OCI-LY1 (cell line): Measurements from ENCODE around the gene CPXM1.

Source experiments
- H2AFZ ChIP-seq: fragments of 200-600 bp; sonication (generic), shearing (Covaris generic); 2 replicates; pipeline ENCODE4 v1.6.0; 2014; ENCODE audit warnings: antibody characterized with exemption, mild to moderate bottlenecking, low read length
- H3F3A ChIP-seq: fragments of 200-600 bp; sonication (generic), shearing (Covaris generic); 2 replicates; pipeline ENCODE4 v1.6.0; 2014; ENCODE audit warnings: mild to moderate bottlenecking, antibody characterized with exemption, low read length, moderate library complexity; ENCODE audit not compliant: insufficient read depth
- H3K27ac ChIP-seq: fragments of 200-600 bp; sonication (generic); 2 replicates; pipeline ENCODE4 v1.5.1; 2014; ENCODE audit warnings: low read length, mixed run types, mild to moderate bottlenecking, low read depth; ENCODE audit not compliant: poor library complexity, severe bottlenecking
- H3K27me3 ChIP-seq: fragments of 200-600 bp; sonication (generic); 2 replicates; pipeline ENCODE4 v1.6.0; 2014; ENCODE audit warnings: antibody characterized with exemption, mild to moderate bottlenecking, low read length, moderate library complexity; ENCODE audit not compliant: insufficient read depth
- H3K36me3 ChIP-seq: fragments of 200-600 bp; sonication (generic); 2 replicates; pipeline ENCODE4 v1.6.1; 2014; ENCODE audit warnings: mild to moderate bottlenecking, antibody characterized with exemption, low read length, moderate library complexity, mixed read lengths; ENCODE audit not compliant: insufficient read depth
- H3K4me1 ChIP-seq: fragments of 200-600 bp; sonication (generic); 2 replicates; pipeline ENCODE4 v1.5.1; 2014; ENCODE audit warnings: mild to moderate bottlenecking, low read length, moderate library complexity; ENCODE audit not compliant: insufficient read depth, severe bottlenecking
- H3K4me2 ChIP-seq: fragments of 200-600 bp; sonication (generic), shearing (Covaris generic); 2 replicates; pipeline ENCODE4 v1.6.1; 2014; ENCODE audit warnings: low read length
- H3K4me3 ChIP-seq: fragments of 200-600 bp; sonication (generic); 2 replicates; pipeline ENCODE4 v1.5.1; 2014; ENCODE audit warnings: low read length, low read depth, mild to moderate bottlenecking, mixed read lengths; ENCODE audit not compliant: poor library complexity, severe bottlenecking
- H3K79me2 ChIP-seq: fragments of 200-600 bp; shearing (Covaris generic); 2 replicates; pipeline ENCODE4 v1.6.1; 2016; ENCODE audit warnings: mixed run types, low read length, mixed read lengths; ENCODE audit not compliant: insufficient read depth
- H3K9ac ChIP-seq: fragments of 200-600 bp; sonication (generic), shearing (Covaris generic); 2 replicates; pipeline ENCODE4 v1.6.1; 2014; ENCODE audit warnings: mild to moderate bottlenecking, low read length, mixed read lengths
- H3K9me2 ChIP-seq: fragments of 200-600 bp; sonication (generic), shearing (Covaris generic); 2 replicates; pipeline ENCODE4 v1.6.1; 2014; ENCODE audit warnings: low read depth, mild to moderate bottlenecking, low read length, mixed read lengths
- H3K9me3 ChIP-seq: fragments of 200-600 bp; shearing (Covaris generic); 2 replicates; pipeline ENCODE4 v1.6.1; 2014; ENCODE audit warnings: low read length, mixed read lengths
- H4K20me1 ChIP-seq: fragments of 200-600 bp; sonication (generic), shearing (Covaris generic); 2 replicates; pipeline ENCODE4 v1.6.0; 2016; ENCODE audit warnings: mild to moderate bottlenecking, low read length; ENCODE audit not compliant: insufficient read depth
- EZH2 ChIP-seq: fragments of 200-600 bp; sonication (generic), shearing (Covaris generic); IDR thresholded peaks from 2 replicates; pipeline ENCODE4 v1.8.0; 2017; ENCODE audit warnings: borderline replicate concordance, mixed run types, mild to moderate bottlenecking, antibody characterized with exemption, low read length, moderate library complexity, mixed read lengths
- TF ChIP-seq, protein P1 (sequence below): fragments of 200-600 bp; sonication (generic), shearing (Covaris generic); IDR thresholded peaks from 2 replicates; pipeline ENCODE4 v1.5.1; 2017; ENCODE audit warnings: mild to moderate bottlenecking, antibody characterized with exemption, low read length, moderate library complexity, mixed read lengths

The CPXM1 gene

DNA sequence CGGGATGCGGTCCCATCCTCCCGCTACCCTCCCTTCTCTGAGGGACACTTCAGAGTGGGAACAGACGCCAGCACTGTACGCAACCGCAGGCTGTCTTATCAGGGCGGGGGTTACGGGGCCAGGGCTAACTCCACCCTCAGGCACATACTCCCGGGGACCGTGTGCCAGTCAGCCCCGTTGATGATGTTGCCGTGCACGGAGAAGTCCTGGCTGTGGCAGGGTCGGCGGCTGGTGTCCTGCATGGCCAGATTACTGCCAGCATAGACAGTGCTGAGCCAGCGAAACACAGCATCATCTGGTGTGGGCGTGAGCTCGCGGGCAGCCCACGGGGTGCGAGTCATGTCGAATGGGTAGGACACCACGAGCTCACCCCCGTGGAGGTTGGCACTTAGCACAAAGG is 5.0 kb downstream of the CPXM1 start:
- Histone ChIP-seq H3K79me2 (no peaks in the 10 kb centered on the region), H3K4me1 (no peaks in the 10 kb centered on the region), H3K4me3 (no peak overlapping the region), H4K20me1 (no peaks in the 10 kb centered on the region), H3K9me3 (no peaks in the 10 kb centered on the region), H3K4me2 (no peak overlapping the region), H3F3A (no peaks in the 10 kb centered on the region), H3K36me3 (no peaks in the 10 kb centered on the region), H2AFZ (no peak overlapping the region), H3K9ac (no peak overlapping the region), H3K9me2 (no peaks in the 10 kb centered on the region), H3K27ac (no peak overlapping the region), H3K27me3 (peaks cover 9% of the 10 kb centered on the region; the same call in 1 of the 2 replicates)
- no peak for TF ChIP-seq EZH2
- TF ChIP-seq, protein P1, sequence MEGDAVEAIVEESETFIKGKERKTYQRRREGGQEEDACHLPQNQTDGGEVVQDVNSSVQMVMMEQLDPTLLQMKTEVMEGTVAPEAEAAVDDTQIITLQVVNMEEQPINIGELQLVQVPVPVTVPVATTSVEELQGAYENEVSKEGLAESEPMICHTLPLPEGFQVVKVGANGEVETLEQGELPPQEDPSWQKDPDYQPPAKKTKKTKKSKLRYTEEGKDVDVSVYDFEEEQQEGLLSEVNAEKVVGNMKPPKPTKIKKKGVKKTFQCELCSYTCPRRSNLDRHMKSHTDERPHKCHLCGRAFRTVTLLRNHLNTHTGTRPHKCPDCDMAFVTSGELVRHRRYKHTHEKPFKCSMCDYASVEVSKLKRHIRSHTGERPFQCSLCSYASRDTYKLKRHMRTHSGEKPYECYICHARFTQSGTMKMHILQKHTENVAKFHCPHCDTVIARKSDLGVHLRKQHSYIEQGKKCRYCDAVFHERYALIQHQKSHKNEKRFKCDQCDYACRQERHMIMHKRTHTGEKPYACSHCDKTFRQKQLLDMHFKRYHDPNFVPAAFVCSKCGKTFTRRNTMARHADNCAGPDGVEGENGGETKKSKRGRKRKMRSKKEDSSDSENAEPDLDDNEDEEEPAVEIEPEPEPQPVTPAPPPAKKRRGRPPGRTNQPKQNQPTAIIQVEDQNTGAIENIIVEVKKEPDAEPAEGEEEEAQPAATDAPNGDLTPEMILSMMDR = no peak

DNA sequence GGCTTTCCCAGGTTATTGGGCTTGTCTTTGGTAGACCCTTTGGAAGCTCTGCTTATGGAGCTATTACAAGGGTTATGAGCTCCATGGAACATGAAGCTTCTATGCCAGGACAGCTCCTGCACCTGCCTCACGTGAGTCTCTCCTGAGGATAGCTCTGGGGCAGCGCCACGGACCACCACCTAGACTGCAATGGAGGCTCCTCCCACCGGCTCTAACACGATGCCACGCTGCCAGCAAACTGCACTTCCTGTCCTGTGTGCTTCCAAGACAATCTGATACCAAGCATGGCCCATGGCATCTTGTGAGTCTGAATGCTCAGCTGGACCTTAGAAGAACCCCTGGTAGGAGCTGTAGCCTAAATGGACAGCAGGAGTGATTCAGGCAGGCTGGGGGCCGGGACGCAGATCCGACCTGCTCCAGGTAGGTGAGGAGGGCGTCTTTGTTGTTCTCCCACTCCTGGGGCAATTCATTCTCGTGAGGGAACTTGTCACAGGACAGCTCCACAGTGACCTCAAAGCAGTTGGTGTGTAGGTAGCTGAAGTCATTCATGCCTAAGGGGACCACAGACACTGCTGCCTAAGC is 5.5 kb downstream of the CPXM1 start:
- no peak overlapping the region for H3K4me2 ChIP-seq
- H3K27ac ChIP-seq = no peak overlapping the region
- H2AFZ ChIP-seq = no peak overlapping the region
- H3F3A ChIP-seq = no peaks in the 10 kb centered on the region
- TF ChIP-seq, protein P1 = no peak
- TF ChIP-seq EZH2 = no peak
- H4K20me1 ChIP-seq = no peaks in the 10 kb centered on the region
- peaks cover 9% of the 10 kb centered on the region; the same call in 1 of the 2 replicates for H3K27me3 ChIP-seq
- H3K36me3 ChIP-seq = no peaks in the 10 kb centered on the region
- H3K9me2 ChIP-seq = no peaks in the 10 kb centered on the region
- H3K79me2 ChIP-seq = no peaks in the 10 kb centered on the region
- H3K9me3 ChIP-seq = no peaks in the 10 kb centered on the region
- no peak overlapping the region for H3K4me3 ChIP-seq
- no peaks in the 10 kb centered on the region for H3K4me1 ChIP-seq
- no peak overlapping the region for H3K9ac ChIP-seq

DNA sequence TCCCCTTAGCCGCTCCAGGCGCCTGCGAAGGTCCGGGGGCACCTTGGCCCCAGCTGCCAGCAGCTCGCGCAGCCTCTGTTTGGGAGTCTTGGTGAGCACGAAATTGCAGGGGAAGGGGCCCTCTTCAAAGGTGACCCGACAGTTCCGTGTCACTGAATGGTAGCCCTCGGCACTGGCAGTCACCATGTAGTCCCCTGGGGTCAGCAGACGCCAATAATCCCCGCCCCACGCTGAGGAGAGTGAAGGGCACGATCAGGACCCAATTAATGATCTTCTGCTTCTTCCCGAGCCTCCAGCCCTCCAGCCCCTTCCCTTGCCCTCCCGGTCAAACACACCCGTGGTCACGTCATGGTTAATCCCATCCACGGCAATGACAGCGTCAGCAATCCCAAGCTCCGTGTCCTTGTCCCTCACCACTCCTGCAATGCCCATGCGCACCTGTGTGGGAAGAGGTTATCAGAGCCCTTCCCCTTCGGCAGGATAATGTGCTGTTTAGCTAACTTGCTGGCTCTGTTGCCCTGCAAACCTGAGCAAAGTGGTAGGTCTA is 6.2 kb downstream of the CPXM1 start:
- peaks cover 9% of the 10 kb centered on the region; the same call in 1 of the 2 replicates for H3K27me3 ChIP-seq
- no peak overlapping the region for H3K4me3 ChIP-seq
- no peaks in the 10 kb centered on the region for H3K36me3 ChIP-seq
- H3K27ac ChIP-seq = no peak overlapping the region
- no peaks in the 10 kb centered on the region for H4K20me1 ChIP-seq
- H3K79me2 ChIP-seq = no peaks in the 10 kb centered on the region
- H3K9ac ChIP-seq = no peak overlapping the region
- H3K4me1 ChIP-seq = no peaks in the 10 kb centered on the region
- H3K9me2 ChIP-seq = no peaks in the 10 kb centered on the region
- no peaks in the 10 kb centered on the region for H3F3A ChIP-seq
- no peaks in the 10 kb centered on the region for H3K9me3 ChIP-seq
- no peak for TF ChIP-seq EZH2
- TF ChIP-seq, protein P1 = no peak
- no peak overlapping the region for H3K4me2 ChIP-seq
- H2AFZ ChIP-seq = no peak overlapping the region
